ENCODE data around the gene CDK5R2. TPM values are rescaled to one million over a fixed set of nuclear protein-coding genes. Genes with fewer than 3 reads are reported as not detected.
A peak's percentile ranks its signal among the peaks of the same experiment; 100 is the strongest.

CDK5R2 gene
- polyA plus RNA-seq, 2 of the 4 experiments (the other 2 are of a cell fraction): 0.63 to 0.94 TPM

DNA sequence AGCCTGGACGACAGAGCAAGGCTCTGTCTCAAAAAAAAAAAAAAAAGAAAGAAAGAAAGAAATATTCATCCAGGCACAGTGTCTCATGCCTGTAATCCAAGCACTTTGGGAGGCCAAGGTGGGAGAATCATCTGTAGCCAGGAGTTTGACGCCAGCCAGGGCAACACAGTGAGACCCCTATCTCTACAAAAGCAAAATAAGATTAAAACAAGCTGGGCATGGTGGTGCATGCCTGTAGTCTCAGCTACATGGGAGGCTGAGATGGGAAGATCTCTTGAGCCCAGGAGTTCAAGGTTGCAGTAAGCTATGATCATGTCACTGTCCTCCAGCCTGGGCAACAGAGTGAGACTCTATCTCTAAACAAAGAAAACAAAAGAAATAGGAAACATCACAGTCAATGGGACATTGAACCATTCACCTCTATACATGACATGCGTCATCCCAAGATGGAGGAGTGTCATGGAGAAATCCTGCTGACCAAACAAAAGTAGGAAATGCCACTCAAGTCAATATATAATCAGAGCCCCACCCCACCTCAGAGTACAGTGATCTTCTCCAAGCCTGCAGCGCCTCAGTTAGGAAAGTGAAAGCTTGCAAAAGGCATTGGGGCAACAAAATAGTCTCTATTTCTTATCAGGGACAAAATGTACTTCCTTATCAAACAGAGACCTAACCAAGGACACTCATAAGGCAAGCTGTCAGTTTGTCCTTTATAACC lies 15.8 kb downstream of the CDK5R2 start:
- DNase-seq (ENCODE audit: low read depth in 1 of 2, low spot score in 1 of 2) (no peak), ATAC-seq (no peak), FAIRE-seq (no peak)
- Histone ChIP-seq H3K9me3 (no peaks in the 10 kb centered on the region), H3K27ac (no peak overlapping the region), H3K4me2 (no peak overlapping the region), H3K4me3 (no peak overlapping the region), H3K4me1 (no peaks in the 10 kb centered on the region)
- CTCF ChIA-PET: interaction anchor here (0.9 to 10.2 kb wide), 10 partner anchors 12 to 145 kb away, joined by 3 to 140 read pairs (median 4); partner anchors contain the start of genes CDK5R2 and CRYBA2
- POLR2A ChIA-PET: no interaction called here
- TF ChIP-seq NFE2L2 (conservative IDR thresholded peaks at IDR 0.05; ENCODE audit: low read length) (no peak), POLR2A (IDR thresholded peaks at IDR 0.05; ENCODE audit: low read length) (no peak), MAFK (IDR thresholded peaks at IDR 0.05; ENCODE audit: partially characterized antibody) (peak; percentile 64), HOXB13 (CRISPR knock-in tag; IDR thresholded peaks at IDR 0.05; ENCODE audit: low read depth) (no peak)
- 16% methylated on average over 4 of the region's 4 CpGs for WGBS (ENCODE audit: missing lambda C conversion rate)

- peaks cover 18% of the 10 kb centered on the region for H3K4me1 ChIP-seq
- 8% methylated on average over 11 of the region's 39 CpGs for WGBS (ENCODE audit: missing lambda C conversion rate)
- ATAC-seq (peak; percentile 87 to 96), FAIRE-seq (no peak), DNase-seq (ENCODE audit: low read depth in 1 of 2, low spot score in 1 of 2) (peak; percentile 79 to 89)
- H3K9me3 ChIP-seq: no peaks in the 10 kb centered on the region
- ChIA-PET POLR2A (interaction anchor here (0.8 to 1.3 kb wide), 3 partner anchors 17 to 71 kb away, joined by 3 to 8 read pairs (median 5); partner anchors contain the start of gene CDK5R2), CTCF (interaction anchor here (0.6 to 10.2 kb wide), 62 partner anchors 9 to 652 kb away, joined by 3 to 140 read pairs (median 4); partner anchors contain the start of genes CDK5R2, CFAP65, NHEJ1 and SLC23A3)
- peak overlapping the region; percentile 16 for H3K4me3 ChIP-seq
- H3K27ac ChIP-seq: peak overlapping the region; percentile 26 to 75; a peak in 4 of 6 replicates
- peak overlapping the region; percentile 64 for H3K4me2 ChIP-seq
- TF ChIP-seq SREBF2 (IDR thresholded peaks at IDR 0.05) (no peak), SMC3 (IDR thresholded peaks at IDR 0.05) (peak; percentile 75), RAD21 (conservative IDR thresholded peaks at IDR 0.05 in 1 of 2, IDR thresholded peaks at IDR 0.05 in 1 of 2) (peak; percentile 73 to 76)
- TF ChIP-seq, protein P1, sequence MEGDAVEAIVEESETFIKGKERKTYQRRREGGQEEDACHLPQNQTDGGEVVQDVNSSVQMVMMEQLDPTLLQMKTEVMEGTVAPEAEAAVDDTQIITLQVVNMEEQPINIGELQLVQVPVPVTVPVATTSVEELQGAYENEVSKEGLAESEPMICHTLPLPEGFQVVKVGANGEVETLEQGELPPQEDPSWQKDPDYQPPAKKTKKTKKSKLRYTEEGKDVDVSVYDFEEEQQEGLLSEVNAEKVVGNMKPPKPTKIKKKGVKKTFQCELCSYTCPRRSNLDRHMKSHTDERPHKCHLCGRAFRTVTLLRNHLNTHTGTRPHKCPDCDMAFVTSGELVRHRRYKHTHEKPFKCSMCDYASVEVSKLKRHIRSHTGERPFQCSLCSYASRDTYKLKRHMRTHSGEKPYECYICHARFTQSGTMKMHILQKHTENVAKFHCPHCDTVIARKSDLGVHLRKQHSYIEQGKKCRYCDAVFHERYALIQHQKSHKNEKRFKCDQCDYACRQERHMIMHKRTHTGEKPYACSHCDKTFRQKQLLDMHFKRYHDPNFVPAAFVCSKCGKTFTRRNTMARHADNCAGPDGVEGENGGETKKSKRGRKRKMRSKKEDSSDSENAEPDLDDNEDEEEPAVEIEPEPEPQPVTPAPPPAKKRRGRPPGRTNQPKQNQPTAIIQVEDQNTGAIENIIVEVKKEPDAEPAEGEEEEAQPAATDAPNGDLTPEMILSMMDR (IDR thresholded peaks at IDR 0.05): peak; percentile 97
Observed at GRCh38 chr2:218979846-218980734, 20.6 kb downstream of the CDK5R2 start.

- DNase-seq (ENCODE audit: low read depth in 1 of 2, low spot score in 1 of 2): no peak
- H3K4me1 ChIP-seq: peaks cover 19% of the 10 kb centered on the region
- POLR2A ChIA-PET: interaction anchor here (1.0 to 1.3 kb wide), 2 partner anchors 17 to 21 kb away, joined by 5 to 8 read pairs; partner anchors contain the start of gene CDK5R2
- 47% methylated on average over 22 of the region's 26 CpGs for WGBS (ENCODE audit: missing lambda C conversion rate)
- TF ChIP-seq EHMT2 (IDR thresholded peaks at IDR 0.05; ENCODE audit: low read depth) (no peak), MAFK (IDR thresholded peaks at IDR 0.05; ENCODE audit: partially characterized antibody) (no peak), MAZ (IDR thresholded peaks at IDR 0.05; ENCODE audit: borderline replicate concordance, low read depth, low read length) (no peak), KDM1A (IDR thresholded peaks at IDR 0.05; ENCODE audit: low read depth) (no peak), USF2 (IDR thresholded peaks at IDR 0.05) (no peak), CBX8 (IDR thresholded peaks at IDR 0.05) (no peak), HDAC2 (IDR thresholded peaks at IDR 0.05) (no peak), HOXA7 (CRISPR knock-in tag; IDR thresholded peaks at IDR 0.05) (no peak)
- TF ChIP-seq, protein P2, sequence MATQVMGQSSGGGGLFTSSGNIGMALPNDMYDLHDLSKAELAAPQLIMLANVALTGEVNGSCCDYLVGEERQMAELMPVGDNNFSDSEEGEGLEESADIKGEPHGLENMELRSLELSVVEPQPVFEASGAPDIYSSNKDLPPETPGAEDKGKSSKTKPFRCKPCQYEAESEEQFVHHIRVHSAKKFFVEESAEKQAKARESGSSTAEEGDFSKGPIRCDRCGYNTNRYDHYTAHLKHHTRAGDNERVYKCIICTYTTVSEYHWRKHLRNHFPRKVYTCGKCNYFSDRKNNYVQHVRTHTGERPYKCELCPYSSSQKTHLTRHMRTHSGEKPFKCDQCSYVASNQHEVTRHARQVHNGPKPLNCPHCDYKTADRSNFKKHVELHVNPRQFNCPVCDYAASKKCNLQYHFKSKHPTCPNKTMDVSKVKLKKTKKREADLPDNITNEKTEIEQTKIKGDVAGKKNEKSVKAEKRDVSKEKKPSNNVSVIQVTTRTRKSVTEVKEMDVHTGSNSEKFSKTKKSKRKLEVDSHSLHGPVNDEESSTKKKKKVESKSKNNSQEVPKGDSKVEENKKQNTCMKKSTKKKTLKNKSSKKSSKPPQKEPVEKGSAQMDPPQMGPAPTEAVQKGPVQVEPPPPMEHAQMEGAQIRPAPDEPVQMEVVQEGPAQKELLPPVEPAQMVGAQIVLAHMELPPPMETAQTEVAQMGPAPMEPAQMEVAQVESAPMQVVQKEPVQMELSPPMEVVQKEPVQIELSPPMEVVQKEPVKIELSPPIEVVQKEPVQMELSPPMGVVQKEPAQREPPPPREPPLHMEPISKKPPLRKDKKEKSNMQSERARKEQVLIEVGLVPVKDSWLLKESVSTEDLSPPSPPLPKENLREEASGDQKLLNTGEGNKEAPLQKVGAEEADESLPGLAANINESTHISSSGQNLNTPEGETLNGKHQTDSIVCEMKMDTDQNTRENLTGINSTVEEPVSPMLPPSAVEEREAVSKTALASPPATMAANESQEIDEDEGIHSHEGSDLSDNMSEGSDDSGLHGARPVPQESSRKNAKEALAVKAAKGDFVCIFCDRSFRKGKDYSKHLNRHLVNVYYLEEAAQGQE (IDR thresholded peaks at IDR 0.05): no peak
- H3K4me3 ChIP-seq: no peak overlapping the region; the same call in 2 of the 3 replicates
- peak; percentile 9 to 35; a peak in 4 of 6 replicates for ATAC-seq
- no peak for FAIRE-seq
- no peaks in the 10 kb centered on the region for H3K9me3 ChIP-seq
- CTCF ChIA-PET: interaction anchor here (0.6 to 10.2 kb wide), 66 partner anchors 9 to 653 kb away, joined by 3 to 140 read pairs (median 4); partner anchors contain the start of genes CDK5R2, CFAP65, NHEJ1 and SLC23A3
- peak overlapping the region; percentile 64 for H3K4me2 ChIP-seq
- no peak overlapping the region for H3K27ac ChIP-seq
Observed at GRCh38 chr2:218980735-218981389, 21.4 kb downstream of the CDK5R2 start.

Data from A549 (cell line).